ENCODE results near the gene MIGA2. TPM values are rescaled to one million over a fixed set of nuclear protein-coding genes. Genes with fewer than 3 reads are reported as not detected.
A peak's percentile ranks its signal among the peaks of the same experiment; 100 is the strongest.

The MIGA2 gene
- total RNA-seq, 1 donor from 2014 or later = 40.2 TPM

DNA sequence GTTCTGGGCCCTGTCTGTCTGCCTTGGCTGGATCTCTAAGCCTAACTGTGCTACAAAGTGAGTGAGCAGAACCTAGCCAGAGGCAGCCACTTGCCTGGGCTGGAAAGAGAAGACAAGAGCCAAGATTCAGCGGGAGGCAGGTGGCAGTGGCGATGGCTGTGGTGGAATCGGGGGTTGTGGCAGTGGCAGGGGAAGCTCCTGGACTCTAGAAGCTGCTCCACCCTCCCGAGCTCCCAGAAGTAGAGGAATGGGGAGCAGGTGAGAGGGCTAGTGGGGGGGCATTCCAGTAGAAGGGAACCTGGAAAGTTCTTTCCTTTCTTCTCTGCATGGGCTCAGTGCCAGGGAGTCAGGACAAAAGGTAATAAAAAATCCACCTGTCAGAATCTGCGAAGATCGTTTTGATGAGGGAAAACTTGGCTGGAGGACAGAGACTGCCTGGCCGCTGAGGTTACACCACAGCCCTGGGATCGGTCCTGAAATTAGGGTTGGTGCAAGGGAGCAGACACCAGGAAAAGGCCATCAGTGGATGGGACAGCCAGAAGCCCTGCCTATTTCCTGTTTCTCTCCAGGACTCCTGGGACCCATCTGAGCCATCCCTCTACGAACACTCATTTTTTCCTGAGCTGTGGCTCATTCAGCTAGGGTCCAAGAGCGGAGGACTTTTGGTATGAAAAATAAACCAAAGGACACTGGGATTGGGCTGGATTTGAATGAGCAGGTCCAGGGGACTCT, 72.5 kb downstream of the MIGA2 start:
- H3K9me3 Mint-ChIP-seq (ENCODE audit: unreplicated experiment) = peaks cover 5% of the 10 kb centered on the region
- peaks cover 12% of the 10 kb centered on the region for H3K27me3 Mint-ChIP-seq (ENCODE audit: unreplicated experiment)
- no peak for DNase-seq
- H3K27ac Mint-ChIP-seq (ENCODE audit: unreplicated experiment) = peak overlapping the region; percentile 94
- peak overlapping the region; percentile 83 for H3K4me3 Mint-ChIP-seq (ENCODE audit: unreplicated experiment)
- no peaks in the 10 kb centered on the region for H3K36me3 Mint-ChIP-seq (ENCODE audit: unreplicated experiment)
- H3K4me1 Mint-ChIP-seq (ENCODE audit: low read depth, unreplicated experiment) = peaks cover 8% of the 10 kb centered on the region
- TF ChIP-seq, protein P1, sequence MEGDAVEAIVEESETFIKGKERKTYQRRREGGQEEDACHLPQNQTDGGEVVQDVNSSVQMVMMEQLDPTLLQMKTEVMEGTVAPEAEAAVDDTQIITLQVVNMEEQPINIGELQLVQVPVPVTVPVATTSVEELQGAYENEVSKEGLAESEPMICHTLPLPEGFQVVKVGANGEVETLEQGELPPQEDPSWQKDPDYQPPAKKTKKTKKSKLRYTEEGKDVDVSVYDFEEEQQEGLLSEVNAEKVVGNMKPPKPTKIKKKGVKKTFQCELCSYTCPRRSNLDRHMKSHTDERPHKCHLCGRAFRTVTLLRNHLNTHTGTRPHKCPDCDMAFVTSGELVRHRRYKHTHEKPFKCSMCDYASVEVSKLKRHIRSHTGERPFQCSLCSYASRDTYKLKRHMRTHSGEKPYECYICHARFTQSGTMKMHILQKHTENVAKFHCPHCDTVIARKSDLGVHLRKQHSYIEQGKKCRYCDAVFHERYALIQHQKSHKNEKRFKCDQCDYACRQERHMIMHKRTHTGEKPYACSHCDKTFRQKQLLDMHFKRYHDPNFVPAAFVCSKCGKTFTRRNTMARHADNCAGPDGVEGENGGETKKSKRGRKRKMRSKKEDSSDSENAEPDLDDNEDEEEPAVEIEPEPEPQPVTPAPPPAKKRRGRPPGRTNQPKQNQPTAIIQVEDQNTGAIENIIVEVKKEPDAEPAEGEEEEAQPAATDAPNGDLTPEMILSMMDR (IDR thresholded peaks at IDR 0.05; ENCODE audit: partially characterized antibody, unreplicated experiment) = no peak

DNA sequence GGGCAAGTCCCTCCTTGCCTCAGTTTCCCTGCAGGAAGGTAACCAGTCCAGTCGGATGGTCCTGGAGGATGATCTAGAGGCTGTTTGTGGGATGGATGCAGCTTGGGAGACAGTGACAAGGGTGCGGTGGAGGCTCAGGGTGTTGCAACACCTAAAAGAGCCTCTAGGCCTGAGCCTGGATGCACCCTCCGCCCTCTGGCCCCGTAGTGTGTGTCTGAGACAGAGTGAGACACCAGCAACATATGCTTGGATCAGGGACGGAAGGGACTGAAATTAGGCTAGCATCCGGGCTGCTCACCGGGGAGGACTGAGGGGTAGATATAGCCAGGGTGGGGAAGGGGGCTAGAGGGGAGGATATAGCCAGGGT, 73.1 kb downstream of the MIGA2 start:
- TF ChIP-seq, protein P1 (IDR thresholded peaks at IDR 0.05; ENCODE audit: partially characterized antibody, unreplicated experiment) = peak; percentile 32
- peaks cover 5% of the 10 kb centered on the region for H3K9me3 Mint-ChIP-seq (ENCODE audit: unreplicated experiment)
- DNase-seq = peak; percentile 73
- H3K4me1 Mint-ChIP-seq (ENCODE audit: low read depth, unreplicated experiment) = peaks cover 9% of the 10 kb centered on the region
- peak overlapping the region; percentile 83 for H3K4me3 Mint-ChIP-seq (ENCODE audit: unreplicated experiment)
- no peaks in the 10 kb centered on the region for H3K36me3 Mint-ChIP-seq (ENCODE audit: unreplicated experiment)
- H3K27me3 Mint-ChIP-seq (ENCODE audit: unreplicated experiment) = peaks cover 12% of the 10 kb centered on the region
- H3K27ac Mint-ChIP-seq (ENCODE audit: unreplicated experiment) = peak overlapping the region; percentile 94

DNA sequence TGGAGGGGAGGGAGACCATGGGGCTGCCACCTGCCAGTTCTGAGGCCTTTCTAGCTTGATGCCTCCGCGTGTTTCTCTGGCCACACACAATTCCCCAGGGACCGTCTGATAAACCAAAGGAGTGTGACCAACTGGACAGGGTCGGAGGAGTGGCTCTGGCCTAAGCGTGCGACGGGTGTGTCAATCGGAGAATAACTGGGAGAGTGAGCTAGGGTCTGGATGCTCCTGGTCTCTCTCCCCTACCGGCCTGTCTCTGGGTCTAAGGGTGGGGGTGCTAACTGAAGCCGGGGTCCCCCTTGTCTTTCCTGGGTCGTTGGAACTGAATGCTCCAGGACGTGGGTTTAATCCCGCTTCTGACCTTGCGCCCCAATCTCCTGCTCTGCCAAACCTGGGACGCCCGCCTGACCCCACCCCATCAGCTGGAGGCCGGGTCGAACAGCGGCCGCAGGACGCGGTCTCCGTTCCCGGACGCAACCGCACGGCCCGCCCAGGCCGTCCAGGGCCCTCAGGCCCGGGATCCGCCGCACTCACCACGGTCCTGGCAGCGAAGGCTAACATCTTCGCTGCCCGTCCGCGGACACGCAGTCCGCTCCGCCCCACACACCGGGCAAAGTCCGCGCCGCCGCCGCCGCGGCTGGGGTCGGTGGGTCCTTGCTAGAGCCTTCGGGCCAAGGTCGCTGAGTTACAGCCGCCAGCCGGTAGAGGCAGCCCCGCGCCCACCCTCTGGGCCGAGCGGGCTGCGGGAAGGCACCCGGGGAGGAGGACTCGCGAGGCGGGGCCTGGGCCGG, 73.7 kb downstream of the MIGA2 start:
- H3K4me3 Mint-ChIP-seq (ENCODE audit: unreplicated experiment) = peak overlapping the region; percentile 83
- DNase-seq = peak; percentile 73
- TF ChIP-seq, protein P1 (IDR thresholded peaks at IDR 0.05; ENCODE audit: partially characterized antibody, unreplicated experiment) = peak; percentile 23
- H3K27ac Mint-ChIP-seq (ENCODE audit: unreplicated experiment) = peak overlapping the region; percentile 94
- peaks cover 5% of the 10 kb centered on the region for H3K9me3 Mint-ChIP-seq (ENCODE audit: unreplicated experiment)
- H3K27me3 Mint-ChIP-seq (ENCODE audit: unreplicated experiment) = peaks cover 12% of the 10 kb centered on the region
- no peaks in the 10 kb centered on the region for H3K36me3 Mint-ChIP-seq (ENCODE audit: unreplicated experiment)
- H3K4me1 Mint-ChIP-seq (ENCODE audit: low read depth, unreplicated experiment) = peaks cover 13% of the 10 kb centered on the region

DNA sequence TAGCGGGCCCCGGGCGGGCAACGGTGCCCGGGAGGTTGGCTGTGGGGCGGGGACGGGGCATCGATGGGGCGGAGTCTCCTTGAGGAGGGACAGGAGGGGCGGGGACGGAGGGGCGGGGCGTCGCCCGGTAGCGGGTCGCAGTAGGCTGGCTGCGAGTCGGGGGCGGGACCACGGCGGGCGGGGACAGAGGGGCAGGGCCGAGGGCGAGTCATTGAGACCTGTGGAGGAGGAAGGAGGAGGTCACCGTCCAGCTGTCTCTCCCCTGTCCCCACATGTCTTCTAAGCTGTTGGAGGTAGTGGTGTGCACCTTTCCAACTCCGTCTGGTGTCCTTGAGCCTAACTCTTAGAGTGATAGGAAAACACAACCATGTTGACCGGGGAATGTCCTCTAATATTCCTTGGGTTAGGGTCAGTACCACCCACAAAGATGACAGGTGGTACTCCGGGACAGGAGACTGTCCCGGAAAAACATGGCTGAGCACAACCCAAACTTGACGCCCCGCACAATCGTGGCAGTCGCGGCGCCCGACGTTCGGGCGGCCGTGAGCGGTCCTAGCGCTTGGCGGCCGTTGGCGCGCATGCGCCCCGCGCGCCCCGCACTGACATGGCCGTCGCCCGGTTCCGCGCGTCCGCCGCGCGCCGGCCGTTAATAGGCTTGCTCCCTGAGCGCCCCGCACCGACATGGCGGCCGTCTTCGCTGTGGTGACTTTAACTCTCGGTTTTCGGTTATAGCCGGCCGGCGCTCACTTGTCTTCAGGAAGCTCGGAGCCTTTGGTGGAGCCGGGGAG, 74.5 kb downstream of the MIGA2 start, which contains the start of the genes CRAT and PTPA:
Gene CRAT, minus strand, starts transcription at position 54 of the 788 bp plus-strand sequence. CDS start 284 bp downstream, outside the sequence.
Gene PTPA, plus strand, starts transcription at position 676 of the 788 bp plus-strand sequence. CDS start 186 bp downstream, outside the sequence.
- Mint-ChIP-seq H3K36me3 (ENCODE audit: unreplicated experiment) (no peaks in the 10 kb centered on the region), H3K9me3 (ENCODE audit: unreplicated experiment) (peaks cover 5% of the 10 kb centered on the region), H3K27ac (ENCODE audit: unreplicated experiment) (peak within 1 kb of the TSS; percentile 98), H3K27me3 (ENCODE audit: unreplicated experiment) (peaks cover 12% of the 10 kb centered on the region), H3K4me1 (ENCODE audit: low read depth, unreplicated experiment) (peaks cover 13% of the 10 kb centered on the region), H3K4me3 (ENCODE audit: unreplicated experiment) (peak within 1 kb of the TSS; percentile 91)
- DNase-seq = peak; percentile 98
- TF ChIP-seq, protein P1 (IDR thresholded peaks at IDR 0.05; ENCODE audit: partially characterized antibody, unreplicated experiment) = no peak
